Measurements from ENCODE around the gene CCNL2. TPM values are rescaled to one million over a fixed set of nuclear protein-coding genes. Genes with fewer than 3 reads are reported as not detected.

Gene CCNL2
- total and polyA plus RNA-seq, 8 donors, result 33.4 to 739 (median 277) TPM

DNA sequence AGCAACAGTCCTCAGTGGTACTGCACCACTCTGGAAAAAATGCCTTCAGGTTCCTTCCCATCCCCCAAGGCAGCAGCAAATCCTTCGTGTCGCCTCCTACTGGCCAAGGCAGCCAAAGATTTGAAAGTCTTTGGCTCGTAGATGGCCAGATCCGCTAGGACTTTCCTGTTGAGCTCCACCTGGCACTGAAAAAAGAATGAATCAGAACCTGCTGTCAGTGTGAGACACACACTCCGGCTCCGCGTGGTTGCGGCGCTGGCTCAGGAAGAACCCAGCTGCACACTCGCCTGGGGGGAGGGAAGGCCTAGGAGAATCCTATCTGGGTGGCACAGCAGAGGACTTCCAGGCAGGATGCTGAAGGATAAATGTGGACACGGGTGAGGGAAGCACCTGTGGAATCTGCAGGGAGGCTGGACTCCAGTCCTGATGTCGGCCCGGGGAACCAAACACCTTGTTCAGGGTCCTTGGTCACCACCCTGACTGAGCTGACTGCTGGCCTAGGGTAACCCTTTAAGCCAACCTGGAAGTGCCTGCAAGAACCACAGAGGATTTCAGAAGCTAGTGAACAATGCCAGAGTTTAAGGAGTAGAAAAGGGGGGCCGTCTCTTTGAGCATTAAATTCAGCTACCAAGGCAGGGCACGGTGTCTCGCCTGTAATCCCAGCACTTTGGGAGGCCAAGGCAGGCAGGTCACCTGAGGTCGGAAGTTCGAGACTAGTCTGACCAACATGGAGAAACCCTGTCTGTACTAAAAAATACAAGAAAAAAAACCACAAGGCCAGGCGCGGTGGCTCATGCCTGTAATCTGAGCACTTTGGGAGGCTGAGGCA is 3.2 kb upstream of the CCNL2 start:
- DNase-seq, result peak in 1 of 2 donors; percentile 69
- Histone ChIP-seq H3K4me3 (no peak overlapping the region), H3K27ac (peak overlapping the region in 2 of 5 donors; percentile 4 to 7), H3K9me3 (no peaks in the 10 kb centered on the region), H3K27me3 (no peaks in the 10 kb centered on the region), H3K4me1 (peaks cover 37 to 81% (median 66%) of the 10 kb centered on the region in 4 donors), H3K36me3 (peaks cover 51 to 71% (median 60%) of the 10 kb centered on the region in 4 donors)
- intact Hi-C loops (cut with DNase I; ENCODE audit: low total_unique reads), result no loop called here
- TF ChIP-seq, protein P1, sequence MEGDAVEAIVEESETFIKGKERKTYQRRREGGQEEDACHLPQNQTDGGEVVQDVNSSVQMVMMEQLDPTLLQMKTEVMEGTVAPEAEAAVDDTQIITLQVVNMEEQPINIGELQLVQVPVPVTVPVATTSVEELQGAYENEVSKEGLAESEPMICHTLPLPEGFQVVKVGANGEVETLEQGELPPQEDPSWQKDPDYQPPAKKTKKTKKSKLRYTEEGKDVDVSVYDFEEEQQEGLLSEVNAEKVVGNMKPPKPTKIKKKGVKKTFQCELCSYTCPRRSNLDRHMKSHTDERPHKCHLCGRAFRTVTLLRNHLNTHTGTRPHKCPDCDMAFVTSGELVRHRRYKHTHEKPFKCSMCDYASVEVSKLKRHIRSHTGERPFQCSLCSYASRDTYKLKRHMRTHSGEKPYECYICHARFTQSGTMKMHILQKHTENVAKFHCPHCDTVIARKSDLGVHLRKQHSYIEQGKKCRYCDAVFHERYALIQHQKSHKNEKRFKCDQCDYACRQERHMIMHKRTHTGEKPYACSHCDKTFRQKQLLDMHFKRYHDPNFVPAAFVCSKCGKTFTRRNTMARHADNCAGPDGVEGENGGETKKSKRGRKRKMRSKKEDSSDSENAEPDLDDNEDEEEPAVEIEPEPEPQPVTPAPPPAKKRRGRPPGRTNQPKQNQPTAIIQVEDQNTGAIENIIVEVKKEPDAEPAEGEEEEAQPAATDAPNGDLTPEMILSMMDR (IDR thresholded peaks at IDR 0.05), result peak in 2 of 7 experiments; percentile 24 to 35
- TF ChIP-seq EP300 (IDR thresholded peaks at IDR 0.05) (no peak), POLR2AphosphoS5 (IDR thresholded peaks at IDR 0.05) (peak in 1 of 3 donors; percentile 37), POLR2A (IDR thresholded peaks at IDR 0.05) (no peak)
- WGBS, 5 donors, result 68 to 75% (median 70%) methylated on average over 19 to 20 of the region's 20 CpGs

DNA sequence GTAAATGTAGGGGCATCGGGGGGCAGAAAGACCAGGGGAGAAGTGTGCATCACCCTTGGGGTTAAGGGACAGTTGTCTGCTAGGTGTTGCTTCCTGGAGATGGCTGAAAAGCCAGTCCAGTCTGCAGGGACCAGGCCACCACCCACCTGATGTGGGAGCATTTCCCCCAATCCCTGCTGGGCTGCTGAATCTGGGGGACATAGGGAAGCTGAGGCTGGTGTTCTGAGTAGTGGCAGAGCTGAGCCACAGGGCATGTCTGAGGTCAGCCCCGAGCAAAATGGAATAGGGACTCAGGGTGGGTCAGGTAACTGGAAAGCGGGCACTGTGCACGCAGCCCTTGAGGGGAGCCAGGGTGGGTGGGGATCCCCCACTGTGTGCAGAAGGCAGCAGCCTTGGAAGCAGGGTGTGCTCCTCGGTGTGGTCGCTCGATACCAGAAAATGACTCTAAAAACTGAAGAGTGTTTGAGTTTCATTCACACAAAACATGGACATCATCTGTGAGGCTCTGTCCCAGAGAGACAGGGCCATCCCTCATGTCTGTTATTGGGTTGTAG is 2.4 kb upstream of the CCNL2 start:
- Histone ChIP-seq H3K27ac (peak overlapping the region in 2 of 5 donors; percentile 4 to 90), H3K9me3 (no peaks in the 10 kb centered on the region), H3K27me3 (no peaks in the 10 kb centered on the region), H3K36me3 (peaks cover 56 to 76% (median 67%) of the 10 kb centered on the region in 4 donors), H3K4me1 (peaks cover 37 to 86% (median 71%) of the 10 kb centered on the region in 4 donors), H3K4me3 (no peak overlapping the region)
- 79 to 89% (median 83%) methylated on average over 6 to 7 of the region's 7 CpGs for WGBS, 5 donors
- TF ChIP-seq, protein P1 (IDR thresholded peaks at IDR 0.05), result no peak
- no peak for TF ChIP-seq POLR2A (IDR thresholded peaks at IDR 0.05)
- TF ChIP-seq EP300 (IDR thresholded peaks at IDR 0.05), result no peak
- no peak for TF ChIP-seq POLR2AphosphoS5 (IDR thresholded peaks at IDR 0.05)
- DNase-seq, result no peak
- intact Hi-C loops (cut with DNase I; ENCODE audit: low total_unique reads), result no loop called here

DNA sequence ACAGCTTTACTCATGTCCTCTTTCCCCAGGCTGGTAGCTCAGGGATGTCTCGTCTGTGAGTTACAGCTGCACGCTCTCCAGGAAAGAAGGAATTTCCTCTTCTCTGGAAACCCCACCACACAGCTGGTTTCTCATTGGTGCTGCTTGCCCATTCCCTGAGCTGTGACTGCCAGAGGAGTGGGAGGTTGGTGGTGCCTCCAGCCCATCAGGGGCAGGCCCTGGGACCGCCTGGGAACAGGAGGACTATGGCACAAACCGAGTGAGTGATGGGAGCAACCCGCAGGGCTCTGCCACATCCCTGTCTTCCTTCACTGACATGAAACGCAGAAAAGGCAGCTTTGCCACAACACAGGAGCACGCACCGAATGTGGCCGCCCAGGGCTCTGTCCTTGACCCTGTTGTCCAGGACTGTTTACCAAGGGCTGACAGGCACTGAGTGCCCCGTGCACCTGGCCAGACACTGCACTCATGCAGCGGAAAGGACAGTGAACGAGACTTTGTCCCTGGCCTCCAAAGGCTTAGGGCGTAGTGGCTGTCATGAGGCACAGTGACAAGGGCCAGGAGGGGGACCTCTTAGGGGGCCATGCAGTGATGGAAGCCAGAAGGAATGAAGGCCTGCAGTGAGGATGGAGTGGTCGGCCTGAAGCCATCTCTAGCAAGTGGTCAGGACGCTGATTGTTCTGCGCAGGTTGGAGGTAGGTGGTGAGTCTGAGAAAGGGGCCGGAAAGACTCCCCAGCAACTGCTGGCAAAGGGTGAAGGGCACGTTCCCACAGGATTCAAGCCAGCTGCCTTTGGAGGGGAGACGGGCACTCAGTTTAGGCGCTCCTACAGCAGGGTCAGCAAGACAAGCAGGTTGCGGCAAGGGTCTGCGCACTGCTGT is 1.7 kb upstream of the CCNL2 start:
- intact Hi-C loops (cut with DNase I; ENCODE audit: low total_unique reads), result no loop called here
- no peak for DNase-seq
- Histone ChIP-seq H3K27ac (peak overlapping the region; percentile 84 to 94 (median 90)), H3K4me1 (peaks cover 31 to 84% (median 69%) of the 10 kb centered on the region in 4 donors), H3K36me3 (peaks cover 60 to 77% (median 74%) of the 10 kb centered on the region in 4 donors), H3K27me3 (no peaks in the 10 kb centered on the region), H3K9me3 (no peaks in the 10 kb centered on the region), H3K4me3 (peak overlapping the region; percentile 87 to 100 (median 99))
- WGBS, 5 donors, result 66 to 85% (median 71%) methylated on average over 17 to 22 of the region's 22 CpGs
- TF ChIP-seq POLR2AphosphoS5 (IDR thresholded peaks at IDR 0.05), result peak in 1 of 3 donors; percentile 6
- TF ChIP-seq, protein P1 (IDR thresholded peaks at IDR 0.05), result no peak
